ENCODE measurements around the gene ARHGEF17.
A peak's percentile ranks its signal among the peaks of the same experiment; 100 is the strongest.

The ARHGEF17 gene

DNA sequence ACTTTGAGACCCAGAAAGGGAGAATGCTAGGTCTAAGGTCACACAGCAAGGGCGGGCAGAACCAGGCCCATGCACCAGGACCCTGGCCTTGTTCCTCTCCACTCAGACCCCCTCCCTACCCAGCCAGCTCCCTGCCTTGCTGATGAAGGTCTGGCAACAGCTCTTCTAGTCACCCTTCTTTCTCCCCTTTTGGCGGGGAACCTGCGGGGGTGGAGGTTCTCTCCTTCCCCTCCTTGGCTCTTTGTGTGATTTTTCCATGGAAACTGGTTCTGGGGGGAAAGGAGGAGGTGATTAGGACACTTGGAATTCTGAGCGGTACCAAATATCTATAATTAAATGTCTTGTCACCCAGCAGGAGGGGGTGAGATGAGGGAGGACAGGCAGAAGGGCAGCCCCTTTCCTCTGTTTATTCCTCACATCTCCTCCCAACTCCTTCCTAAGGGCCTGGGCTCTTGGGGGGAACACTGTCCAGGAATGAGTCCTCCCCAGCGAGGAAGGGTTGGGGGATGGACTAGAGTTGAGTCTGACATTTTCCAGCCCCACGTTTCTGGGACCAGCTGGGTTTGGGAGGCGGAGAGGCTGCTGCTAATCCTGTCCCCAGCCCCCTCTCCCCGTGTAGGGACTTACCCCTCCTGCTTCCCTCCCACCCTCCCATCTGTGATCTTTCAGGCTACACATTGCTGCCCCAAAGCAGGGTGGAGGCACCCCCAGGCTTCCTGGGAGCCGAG lies 7.4 kb downstream of the ARHGEF17 start:
- no peak for DNase-seq

DNA sequence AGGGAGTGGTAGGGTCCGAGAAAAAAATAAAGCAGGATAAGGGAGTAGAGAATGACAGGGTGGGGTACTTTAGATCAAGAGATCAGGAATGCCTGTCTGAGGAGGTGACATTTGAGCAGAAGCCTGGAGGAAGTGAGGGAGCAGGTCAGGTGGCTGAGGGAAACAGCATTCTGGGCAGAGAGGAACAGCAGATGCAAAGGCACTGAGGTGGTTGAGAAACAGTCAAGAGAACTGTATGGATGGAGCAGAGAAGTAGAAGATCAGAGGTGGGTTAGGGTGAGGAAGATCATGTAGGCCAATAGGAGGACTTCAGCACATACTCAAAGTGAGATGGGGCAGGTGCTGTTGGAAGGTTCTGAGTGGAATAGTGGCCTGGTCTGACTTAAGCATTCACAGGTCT lies 8.3 kb downstream of the ARHGEF17 start:
- no peak for DNase-seq

DNA sequence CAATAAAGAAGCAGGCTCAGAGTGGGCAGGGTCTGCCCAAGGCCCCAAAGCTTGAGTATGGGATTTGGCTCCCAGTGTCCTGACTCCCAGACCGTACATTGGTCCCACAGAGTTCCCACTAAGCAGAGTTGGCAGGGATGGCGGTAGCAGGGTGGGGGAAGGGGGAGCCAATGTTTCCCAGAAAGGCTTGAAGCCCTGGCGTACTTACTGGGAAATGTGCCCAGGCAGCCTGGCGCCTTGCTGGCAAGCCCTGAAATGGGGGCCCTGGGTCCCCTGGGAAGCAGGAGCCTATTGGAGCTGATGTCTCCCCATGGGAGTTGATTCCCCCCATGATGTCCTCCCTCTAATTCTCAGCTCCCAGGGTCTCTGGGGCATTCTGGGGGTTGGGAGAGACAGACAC lies 9.3 kb downstream of the ARHGEF17 start:
- no peak for DNase-seq

- DNase-seq = no peak
Measured at GRCh38 chr11:73317803-73318202, 9.7 kb downstream of the ARHGEF17 start.

GRCh38 chr11:73318501-73319011 lies 10.5 kb downstream of the ARHGEF17 start:
- DNase-seq = no peak

- DNase-seq = no peak
Measured at GRCh38 chr11:73320763-73321603, 12.9 kb downstream of the ARHGEF17 start.

- DNase-seq = peak in 1 of 2 donors; percentile 67
Measured at GRCh38 chr11:73321604-73322381, 13.7 kb downstream of the ARHGEF17 start.

- DNase-seq = no peak
Measured at GRCh38 chr11:73322382-73323306, 14.6 kb downstream of the ARHGEF17 start.

- no peak for DNase-seq
Measured at GRCh38 chr11:73323464-73323863, 15.4 kb downstream of the ARHGEF17 start.

GRCh38 chr11:73324116-73324515 lies 16.0 kb downstream of the ARHGEF17 start:
- DNase-seq = no peak

- no peak for DNase-seq
Measured at GRCh38 chr11:73324665-73325035, 16.6 kb downstream of the ARHGEF17 start.

DNA sequence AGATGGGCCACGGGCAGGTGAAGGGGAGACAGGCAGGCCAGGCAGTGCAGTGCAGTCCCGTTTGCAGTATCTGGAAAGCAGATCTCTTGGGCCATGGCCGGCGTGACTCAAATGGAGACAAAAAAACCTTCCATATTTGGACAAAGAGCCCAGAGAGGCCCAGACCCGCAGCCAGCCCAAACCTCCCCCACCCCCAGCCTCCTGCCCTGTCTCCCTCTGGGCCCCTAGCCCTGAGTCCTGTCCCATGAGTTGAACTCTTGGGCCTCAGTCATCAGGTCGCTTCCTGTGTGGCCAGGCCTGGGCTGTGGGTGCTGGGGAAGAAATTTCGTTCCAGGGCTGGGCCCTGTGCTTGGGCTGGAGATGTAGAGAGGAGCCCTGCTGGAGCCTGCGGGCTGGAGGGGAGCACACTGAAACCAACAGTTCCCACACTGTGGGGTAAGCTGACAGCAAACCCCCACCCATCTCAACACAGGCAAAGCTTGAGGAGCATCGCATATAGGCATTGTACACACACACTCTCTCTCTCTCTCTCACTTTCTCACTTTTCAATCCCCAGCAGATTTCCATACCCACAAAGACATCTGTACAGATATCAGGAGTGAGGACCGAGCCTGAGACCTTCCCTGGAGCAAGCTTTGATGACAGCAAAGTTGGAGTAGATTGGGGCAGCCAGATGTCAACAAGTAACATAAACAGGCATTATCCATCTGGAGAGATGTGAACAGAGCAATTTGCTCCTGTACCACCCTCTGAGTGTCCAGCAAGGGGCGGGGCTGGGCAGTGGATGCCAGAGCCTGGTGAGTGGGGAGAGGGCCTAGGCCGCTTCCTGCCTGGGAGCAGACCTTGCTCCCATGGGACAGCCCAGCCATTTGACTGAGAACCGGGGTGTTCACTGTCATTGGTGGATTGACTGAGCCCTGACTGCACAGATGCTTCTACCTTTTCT lies 17.2 kb downstream of the ARHGEF17 start:
- DNase-seq = no peak

GRCh38 chr11:73326929-73327811 lies 19.1 kb downstream of the ARHGEF17 start:
- no peak for DNase-seq

DNA sequence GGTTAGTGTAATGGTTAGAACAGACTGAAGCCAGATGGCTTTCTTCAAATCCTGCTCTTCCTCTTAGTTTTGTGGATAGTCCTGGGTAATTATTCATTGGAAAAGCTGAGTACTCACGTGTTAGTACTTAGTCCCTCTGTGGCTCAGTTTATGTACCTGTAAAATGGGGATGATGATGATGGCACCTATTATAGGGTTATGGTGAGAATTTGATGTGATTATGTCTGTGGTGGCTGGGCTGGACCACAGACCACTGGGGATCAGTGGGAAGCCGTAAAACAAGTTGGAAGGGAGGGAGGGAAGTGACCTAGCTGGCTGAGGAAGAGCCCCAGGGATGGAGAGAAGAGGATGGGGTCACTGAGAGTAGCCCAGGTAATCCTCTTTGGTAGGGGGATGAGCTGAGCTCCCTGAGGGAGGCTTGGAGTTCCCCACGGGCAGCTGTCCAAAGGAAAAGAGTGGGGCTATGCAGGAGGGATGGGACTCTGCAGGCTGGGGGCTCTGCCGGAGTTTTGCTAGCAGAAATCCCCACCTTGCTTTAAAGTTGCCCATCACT lies 19.8 kb downstream of the ARHGEF17 start:
- DNase-seq = no peak

DNA sequence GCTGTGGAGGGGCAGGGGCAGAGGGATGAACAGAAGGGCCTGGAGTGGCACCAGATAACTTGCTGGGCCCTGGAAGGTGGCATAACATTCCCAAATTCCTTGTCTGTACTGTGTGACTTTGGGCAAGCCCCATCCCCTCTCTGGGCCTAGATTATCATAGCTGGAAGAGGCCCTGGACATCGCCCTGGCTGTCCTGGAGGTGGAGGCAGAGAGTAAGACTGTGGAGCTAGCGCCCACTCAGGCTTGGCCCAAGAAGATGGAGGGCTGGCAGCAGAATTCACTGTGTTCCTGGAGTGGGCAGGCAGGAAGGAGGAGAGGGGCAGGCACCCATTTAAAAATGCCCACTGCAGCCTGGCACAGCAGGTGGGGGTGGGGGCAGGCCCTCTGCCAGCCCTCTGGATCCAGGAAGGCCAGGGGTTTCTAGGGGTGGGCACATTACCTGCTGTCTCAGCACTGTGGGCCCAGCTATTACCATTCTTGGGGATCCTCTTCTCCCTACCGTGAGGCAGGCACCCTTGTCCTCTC lies 22.6 kb downstream of the ARHGEF17 start:
- DNase-seq = no peak

DNA sequence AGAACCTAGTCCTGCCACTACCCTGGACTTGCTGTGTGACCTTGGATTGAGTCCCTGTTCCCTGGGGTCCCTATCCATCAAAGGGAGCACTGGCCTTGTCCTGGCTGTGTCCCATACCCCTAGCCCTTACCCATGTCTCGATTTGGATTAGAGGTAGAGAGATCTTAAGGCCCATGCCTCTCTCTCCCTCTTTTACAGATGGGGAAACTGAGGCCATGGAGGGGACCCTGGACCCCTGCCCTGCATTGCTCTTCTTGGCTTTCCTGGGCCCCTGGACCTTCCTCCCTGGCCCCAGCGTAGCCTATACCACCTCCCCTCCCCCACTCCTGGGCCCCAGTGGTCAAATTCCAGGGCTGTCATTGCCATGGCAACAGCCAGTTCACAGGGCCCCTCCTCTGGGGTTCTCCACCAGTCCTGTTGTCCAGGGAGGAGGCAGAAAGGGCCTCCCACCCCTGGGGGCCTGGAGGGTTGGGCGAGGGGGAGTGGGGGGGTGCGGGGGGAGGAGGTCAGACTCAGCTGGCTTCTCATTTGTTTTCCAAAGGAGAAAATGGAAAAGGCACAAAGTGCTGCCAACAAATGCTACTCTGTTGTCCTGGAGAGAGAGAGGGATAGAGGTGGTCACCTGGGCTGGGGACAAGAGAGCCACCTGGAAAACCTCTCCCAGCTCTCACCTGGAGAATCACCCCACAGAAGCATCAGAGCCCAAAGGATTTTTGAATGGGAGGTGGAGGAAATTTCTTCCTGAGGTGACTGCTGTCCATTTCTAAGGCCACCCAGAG lies 23.3 kb downstream of the ARHGEF17 start:
- DNase-seq = no peak

GRCh38 chr11:73333173-73333572 lies 25.1 kb downstream of the ARHGEF17 start:
- DNase-seq = no peak

DNA sequence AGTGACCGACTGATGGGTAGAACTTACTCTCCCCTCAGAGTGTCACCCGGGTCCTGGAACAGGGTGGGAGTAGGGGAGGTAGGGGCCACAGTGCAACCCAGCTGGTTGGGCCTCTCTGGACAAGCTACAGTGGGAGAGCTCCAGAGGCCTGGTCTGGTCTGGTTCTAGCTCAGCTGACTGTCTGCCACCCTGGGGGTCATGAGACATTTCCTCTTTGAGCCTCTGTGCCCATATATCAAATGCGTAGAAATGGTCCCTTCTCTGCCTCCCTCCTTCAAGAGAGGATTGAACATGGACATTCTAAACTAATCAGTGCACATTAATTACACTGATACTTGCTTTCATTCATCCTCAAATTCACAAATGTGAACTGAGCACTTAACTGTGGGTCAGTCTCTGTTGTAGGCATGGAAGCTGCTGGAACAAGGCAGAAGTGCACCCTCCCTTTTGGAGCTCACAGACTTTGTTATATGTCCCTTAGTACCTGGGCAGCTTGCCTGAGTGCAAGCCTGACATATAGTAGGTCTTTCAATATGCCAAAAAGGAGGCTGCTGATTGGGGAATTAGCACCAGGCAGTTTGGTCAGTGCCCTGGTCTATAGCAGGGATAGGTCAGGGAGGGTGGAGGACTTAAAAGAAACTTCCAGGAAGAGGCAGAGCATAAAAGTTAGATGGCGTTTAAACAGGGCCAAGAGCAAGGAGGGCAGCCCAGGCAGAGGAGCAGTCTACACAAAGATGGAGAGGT lies 25.7 kb downstream of the ARHGEF17 start:
- DNase-seq = no peak
